ENCODE results near the gene PUS1.

GRCh38 chr12:131907379-131908091, 21.5 kb upstream of the PUS1 start:
- TF ChIP-seq POLR2A (IDR thresholded peaks at IDR 0.05; ENCODE audit: low read depth, low read length) = no peak
- TF ChIP-seq POLR2AphosphoS5 (IDR thresholded peaks at IDR 0.05; ENCODE audit: low read depth, low read length) = no peak
- TF ChIP-seq TAF1 (IDR thresholded peaks at IDR 0.05; ENCODE audit: borderline replicate concordance, low read depth, low read length) = no peak

All from GM12892 (cell line).